ENCODE results near the gene GPATCH8.
"Not testable (repeated sequence)": the region's sequence is repeated elsewhere in the genome, so short reads cannot be mapped to it uniquely, and the experiment has no call there.

Gene GPATCH8

GRCh38 chr17:44523672-44523972, 20.4 kb upstream of the GPATCH8 start:
- no peak for DNase-seq

DNA sequence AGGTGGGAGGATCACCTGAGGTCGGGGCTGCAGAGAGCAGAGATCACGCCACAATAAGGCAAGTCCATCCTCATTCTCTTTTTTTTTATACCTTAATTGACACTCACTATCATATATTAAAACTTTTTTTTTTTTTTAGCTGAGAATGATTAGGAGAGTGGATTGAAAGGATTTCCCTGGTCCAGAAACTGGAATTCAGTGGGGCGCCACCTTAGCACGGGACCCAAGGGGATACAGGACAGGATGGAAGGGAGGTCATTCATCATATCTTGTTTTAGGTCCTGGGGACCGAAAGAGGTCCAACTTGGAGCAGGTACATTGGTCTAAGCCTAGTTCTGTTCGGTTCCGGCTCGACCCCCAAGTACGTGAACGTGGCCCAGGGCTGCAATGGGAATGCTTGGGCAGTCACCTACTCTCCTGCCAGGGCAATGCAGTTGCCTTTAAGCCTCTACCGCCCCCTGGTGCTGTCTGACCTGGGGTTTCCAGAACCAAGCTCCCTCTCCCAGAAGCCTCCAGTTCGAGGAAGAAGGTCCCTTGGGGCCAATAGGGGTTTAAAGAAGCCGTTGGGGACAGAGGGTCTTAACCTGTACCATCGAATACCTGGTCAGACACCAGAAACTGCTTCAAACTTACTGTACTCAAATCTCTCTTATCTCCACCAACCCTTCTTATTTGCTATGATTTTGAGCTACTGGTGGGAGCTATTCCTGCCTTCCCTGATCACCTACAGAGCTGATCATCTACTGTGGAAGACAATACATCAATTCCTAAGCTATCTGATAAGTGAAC, 19.9 kb upstream of the GPATCH8 start:
- peak; percentile 33 for DNase-seq

GRCh38 chr17:44518032-44518431, 14.8 kb upstream of the GPATCH8 start:
- no peak for DNase-seq

DNA sequence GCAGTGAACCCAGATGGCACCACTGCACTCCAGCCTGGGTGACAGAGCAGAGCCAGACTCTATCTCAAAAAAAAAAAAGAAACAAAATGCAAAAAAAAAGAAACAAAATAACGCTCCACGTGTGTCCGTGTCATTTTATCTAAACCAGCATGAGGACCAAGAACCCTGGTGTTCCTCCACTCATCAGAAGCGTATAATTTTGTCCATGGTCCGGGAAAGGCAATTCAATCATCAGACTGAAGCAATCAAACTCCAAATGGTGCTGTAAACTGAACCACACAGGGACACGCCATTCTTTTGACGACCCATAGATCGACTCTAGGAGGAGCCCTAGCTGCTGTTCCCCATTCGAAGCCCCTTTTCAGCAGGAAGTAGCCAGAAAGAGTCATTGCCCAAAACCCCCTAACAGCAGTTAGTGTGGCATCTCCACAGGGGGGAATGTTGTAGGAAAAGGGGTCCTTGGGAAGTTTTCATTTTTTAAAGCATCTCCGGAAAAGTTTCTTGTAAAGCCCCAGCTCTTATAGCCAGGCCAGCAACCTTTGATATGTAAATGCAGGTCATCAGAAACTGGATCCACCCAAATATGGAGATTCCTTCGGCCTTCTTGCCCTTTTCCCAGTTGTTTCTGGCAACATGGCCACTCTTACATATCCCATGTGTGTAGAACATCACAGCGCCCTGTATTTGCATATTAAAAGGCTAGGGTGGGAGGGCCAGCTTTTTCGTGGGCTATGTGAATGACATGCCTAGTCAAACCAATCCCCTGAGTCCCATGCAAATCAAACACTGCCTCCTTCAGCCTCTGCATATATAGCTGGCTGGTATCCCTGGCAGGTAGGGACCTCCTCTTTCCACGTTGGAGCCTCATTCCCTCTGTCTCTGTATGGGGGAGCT, 8.3 kb upstream of the GPATCH8 start:
- DNase-seq, result not testable (repeated sequence)

DNA sequence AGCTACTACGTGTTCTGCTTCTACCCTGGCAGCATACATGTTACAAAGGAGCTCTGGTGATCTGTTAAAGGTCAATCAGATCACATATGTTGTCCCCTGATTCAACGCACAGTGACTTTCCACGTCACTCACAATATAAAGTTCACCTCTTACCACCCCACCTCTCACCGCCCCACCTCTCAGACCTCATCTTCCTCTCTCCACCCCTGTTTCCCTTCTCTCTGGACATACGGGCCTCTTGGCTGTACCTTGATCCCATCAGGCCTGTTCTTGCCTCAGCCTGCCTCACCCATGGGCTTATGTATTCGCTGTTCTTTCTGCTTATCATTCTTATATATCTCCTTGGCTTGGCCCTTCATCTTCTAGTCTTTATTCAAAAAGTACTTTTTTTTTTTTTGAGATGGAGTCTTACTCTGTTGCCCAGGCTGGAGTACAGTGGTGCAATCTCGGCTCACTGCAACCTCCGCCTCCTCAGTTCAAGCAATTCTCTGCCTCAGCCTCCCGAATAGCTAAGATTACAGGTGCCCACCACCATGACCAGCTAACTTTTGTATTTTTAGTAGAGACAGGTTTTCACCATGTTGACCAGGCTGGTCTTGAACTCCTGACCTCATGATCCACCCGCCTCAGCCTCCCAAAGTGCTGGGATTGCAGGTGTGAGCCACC, 3.9 kb upstream of the GPATCH8 start:
- DNase-seq, result not testable (repeated sequence)

DNA sequence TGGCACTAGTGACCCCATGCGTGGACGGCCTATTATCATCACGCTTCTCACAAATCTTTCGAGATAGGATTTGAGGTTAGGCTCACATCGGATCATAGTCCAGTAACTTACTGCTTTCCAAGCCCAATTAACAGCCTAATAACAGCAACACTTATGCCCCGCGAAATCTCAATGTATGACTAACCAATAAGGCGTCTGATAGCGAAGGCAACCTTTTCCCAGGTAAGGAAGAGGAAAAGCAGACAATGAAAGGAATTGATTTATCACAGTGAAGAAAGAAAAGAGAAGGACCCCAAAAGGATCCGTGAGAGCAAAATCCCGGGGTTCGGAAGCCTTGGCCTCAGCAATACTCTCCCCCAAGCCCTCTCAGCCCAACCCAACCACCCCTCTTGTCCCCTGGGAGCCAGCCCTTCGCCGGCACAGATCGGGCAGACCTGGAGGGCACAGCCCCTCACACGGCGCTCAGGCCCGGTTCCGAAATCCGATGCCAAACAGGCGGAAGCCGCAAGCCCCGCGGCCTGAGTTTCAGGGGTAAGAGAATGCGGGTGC, 534 bp downstream of the GPATCH8 start:
- no peak for DNase-seq

- no peak for DNase-seq
These were observed 1.3 kb downstream of the GPATCH8 start for GRCh38 chr17:44501866-44502375.

DNA sequence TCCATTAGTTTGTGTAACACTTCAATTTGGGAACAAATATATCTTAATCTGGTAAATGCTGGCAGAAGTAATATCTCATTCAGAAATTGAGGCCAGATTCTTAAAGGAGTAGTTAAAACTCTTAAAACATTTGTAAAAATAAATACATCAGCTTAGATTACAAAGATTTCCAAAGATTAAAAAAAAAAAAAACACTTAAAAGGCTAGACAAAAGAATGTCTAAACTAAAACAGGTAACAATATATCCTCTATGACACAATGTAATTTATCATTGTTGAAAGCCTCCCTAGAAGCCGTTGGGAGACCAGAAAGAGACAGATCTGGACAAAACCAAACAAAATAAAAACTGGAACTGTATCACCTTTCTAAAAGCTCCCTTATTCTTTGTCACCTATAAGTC, 3.5 kb downstream of the GPATCH8 start:
- no peak for DNase-seq

- no peak for DNase-seq
These were observed 6.4 kb downstream of the GPATCH8 start for GRCh38 chr17:44496815-44497214.

DNA sequence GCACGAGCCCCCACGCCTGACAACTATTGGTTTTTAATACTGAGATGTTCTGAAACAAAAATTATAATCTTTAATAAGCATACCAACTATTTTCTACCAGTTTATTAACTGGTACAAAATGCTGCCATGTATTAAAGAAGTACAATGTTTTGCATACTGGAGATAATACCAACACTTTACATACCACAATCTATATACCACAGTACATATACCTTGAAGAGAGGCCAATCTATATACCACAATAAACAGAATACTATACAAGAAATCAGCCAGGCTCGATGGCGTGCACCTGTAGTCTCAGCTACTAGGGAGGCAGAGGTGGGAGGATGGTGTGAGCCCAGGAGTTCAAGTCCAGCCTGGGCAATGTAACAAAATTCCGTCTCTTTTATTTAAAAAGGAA, 9.9 kb downstream of the GPATCH8 start:
- no peak for DNase-seq

- no peak for DNase-seq
These were observed 10.4 kb downstream of the GPATCH8 start for GRCh38 chr17:44492706-44493272.

DNA sequence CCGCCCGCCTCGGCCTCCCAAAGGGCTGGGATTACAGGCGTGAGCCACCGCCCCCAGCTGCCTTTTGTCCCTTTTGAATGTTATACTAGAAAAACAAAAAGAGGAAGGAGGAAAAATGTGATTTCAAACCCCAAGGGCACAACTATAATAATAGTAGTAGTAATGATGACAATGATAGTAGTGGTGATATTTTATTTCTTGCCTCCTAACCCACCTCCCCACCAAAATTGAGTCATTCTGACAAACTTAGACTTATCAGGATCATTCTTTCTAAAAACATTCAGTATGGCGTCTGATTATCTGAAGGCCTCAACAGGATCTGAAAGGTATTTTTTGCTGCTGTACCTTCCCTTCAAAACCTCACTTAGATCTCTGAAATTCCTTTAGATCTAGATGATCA, 13.6 kb downstream of the GPATCH8 start:
- DNase-seq, result no peak

DNA sequence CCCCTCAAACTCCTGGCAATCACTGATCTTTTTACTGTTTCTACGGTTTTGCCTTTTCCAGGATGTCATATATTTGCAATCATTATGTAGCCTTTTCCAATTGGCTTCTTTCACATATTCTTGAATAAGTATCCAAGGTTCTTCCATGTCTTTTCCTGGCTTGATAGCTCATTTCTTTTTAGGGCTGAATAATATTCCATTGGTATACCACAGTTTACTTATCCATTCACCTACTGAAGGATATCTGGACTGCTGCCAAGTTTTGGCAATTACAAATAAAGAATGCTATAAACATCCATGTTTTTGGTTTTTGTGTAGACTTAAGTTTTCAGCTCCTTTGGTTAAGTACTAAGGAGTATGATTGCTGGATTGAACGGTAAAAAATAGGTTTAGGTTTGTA, 16.0 kb downstream of the GPATCH8 start:
- no peak for DNase-seq

DNA sequence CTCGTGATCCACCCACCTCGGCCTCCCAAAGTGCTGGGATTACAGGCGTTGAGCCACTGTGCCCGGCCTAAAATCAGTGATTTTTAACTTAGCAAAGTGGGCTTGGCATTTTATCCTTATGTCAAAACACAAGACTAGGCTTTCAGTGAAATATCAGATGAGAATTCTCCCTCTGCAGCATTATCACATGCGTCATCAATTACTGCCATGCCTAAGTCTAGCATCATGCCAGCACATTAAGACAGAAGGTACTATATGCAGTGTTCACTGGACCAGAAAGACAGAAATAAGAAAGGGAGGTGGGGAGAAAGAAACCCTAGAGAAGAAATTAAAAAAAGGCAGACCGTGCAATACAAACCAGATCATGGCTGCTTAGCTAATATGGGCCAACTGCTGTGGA, 29.8 kb downstream of the GPATCH8 start:
- no peak for DNase-seq

DNA sequence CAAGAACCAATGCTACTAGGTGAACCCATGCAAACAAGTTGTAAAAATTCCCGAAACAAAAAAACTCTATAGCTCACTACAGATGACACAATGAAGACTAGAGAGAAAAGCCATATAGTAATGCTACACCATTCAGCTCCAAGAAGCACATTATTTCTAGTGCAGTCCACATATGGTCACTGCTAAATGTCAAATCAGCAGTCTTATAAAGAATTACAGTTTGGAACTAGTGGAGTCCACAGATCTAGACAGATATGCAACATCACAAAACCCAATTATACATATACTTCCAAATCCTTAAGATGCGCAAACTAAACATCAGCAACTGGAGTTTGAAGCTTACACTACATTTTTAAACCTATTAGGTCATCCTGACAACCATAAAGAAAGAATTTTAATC, 33.5 kb downstream of the GPATCH8 start:
- DNase-seq, result no peak

GRCh38 chr17:44467108-44467507, 36.1 kb downstream of the GPATCH8 start:
- no peak for DNase-seq

DNA sequence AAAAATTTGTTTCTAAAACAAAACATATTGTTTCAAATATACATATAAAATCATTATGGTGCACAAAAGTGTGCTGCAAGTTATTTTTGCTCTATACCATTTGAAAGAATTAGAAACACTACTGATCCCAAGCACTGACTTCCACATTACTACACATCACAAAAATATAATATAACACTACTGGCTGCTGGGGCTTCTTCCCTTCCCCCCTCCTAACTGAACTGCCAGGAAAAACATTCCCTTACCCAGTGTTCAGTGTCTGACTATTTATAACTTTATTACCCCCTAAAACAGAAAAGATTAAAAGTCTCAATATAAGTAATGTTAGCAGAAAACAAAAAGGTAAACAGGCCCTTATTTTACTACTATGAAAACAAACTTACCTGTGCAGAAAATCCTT, 36.9 kb downstream of the GPATCH8 start:
- no peak for DNase-seq

- no peak for DNase-seq
These were observed 37.3 kb downstream of the GPATCH8 start for GRCh38 chr17:44465897-44466296.

DNA sequence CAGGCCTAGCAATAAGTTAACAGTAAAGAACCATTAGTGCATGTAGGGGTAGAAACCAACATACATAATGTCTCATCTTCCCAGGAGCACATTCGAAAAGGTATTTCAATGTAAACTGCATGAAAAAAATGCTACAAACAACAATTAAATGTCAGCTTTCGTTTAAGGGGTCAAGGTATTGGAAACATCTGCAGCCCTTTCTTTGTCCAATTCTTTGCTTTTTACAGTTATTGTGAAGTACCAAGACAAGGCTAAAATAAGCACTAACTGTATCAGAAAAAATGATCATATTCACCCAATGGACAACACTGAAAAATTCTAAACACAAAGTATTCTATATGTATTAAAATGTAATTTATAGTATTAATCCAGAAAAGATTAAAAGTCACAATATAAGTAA, 37.9 kb downstream of the GPATCH8 start:
- DNase-seq, result no peak

DNA sequence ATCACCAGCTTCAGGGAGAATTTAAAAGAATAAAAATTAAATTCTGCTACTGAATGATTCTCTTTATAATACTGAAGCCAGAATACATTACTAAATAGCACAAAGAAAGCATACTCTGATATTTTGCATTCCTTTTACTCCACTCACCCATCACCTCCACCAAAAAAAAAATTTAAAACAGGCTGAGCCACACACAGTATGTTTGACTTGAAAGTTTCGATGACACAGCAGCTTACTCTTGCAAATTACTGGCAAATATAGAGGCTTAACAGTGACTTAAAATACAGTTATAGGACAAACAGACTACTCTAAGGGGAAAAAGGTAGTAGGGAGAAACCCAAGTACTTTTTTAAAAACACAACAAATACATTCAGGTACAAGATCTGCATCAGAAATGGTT, 39.2 kb downstream of the GPATCH8 start:
- no peak for DNase-seq

GRCh38 chr17:44451832-44452231, 51.4 kb downstream of the GPATCH8 start:
- DNase-seq, result no peak

GRCh38 chr17:44451016-44451627, 52.1 kb downstream of the GPATCH8 start:
- DNase-seq, result no peak

All from CD4-positive, alpha-beta T cell treated with Interleukin-4 for 4 hours (primary cell).